Pancreas (tissue), 10 donors: ENCODE measurements around the gene DHRSX. TPM values are rescaled to one million over a fixed set of nuclear protein-coding genes. Genes with fewer than 3 reads are reported as not detected.
"Not testable (repeated sequence)": the region's sequence is repeated elsewhere in the genome, so short reads cannot be mapped to it uniquely, and the experiment has no call there.

Experiments used
- ATAC-seq, 4 donors: fragments of 200-7000 bp; cut with Tn5 transposase; one replicate each; pipeline versions ENCODE4 v1.8.0 to v1.9.1; 2020; ENCODE audit warnings: mild to moderate bottlenecking in 4 of 4, moderate library complexity in 4 of 4
- DNase-seq, 6 donors: peaks; one replicate each; pipeline ENCODE4 v3.0.0-alpha.2; 2020
- FAIRE-seq: peaks from 2 replicates; lab custom pipeline; 2012; peaks lifted over from hg19 to GRCh38; lab: Jason Lieb, UNC
- H3K27ac ChIP-seq, 4 donors: fragments of 200-600 bp; sonication (generic); 1 replicate in 3 of 4; 2 replicates in 1 of 4; pipeline versions ENCODE4 v1.5.0 to v1.8.0; 2020
- H3K27me3 ChIP-seq, 4 donors: fragments of 200-600 bp; one replicate each; pipeline ENCODE4 v1.8.0; 2021
- H3K36me3 ChIP-seq, 3 donors: fragments of 200-600 bp; sonication (generic) in 1 of 3; one replicate each; pipeline versions ENCODE4 v1.5.0 to v1.8.0; 2020 to 2021
- H3K4me1 ChIP-seq, 3 donors: fragments of 200-600 bp; one replicate each; pipeline ENCODE4 v1.8.0; 2021
- H3K4me3 ChIP-seq, 4 donors: fragments of 200-600 bp; sonication (generic) in 2 of 4; one replicate each; pipeline versions ENCODE4 v1.5.0 to v1.8.0; 2020 to 2021
- H3K9me3 ChIP-seq, 4 donors: fragments of 200-600 bp; one replicate each; pipeline ENCODE4 v1.8.0; 2021
- WGBS, 2 donors: extraction: QIAGEN DNeasy Blood & Tissue Kit; methylation state at CpG; one replicate each; pipeline ENCODE4 v1.1.7; 2013; 5-methylcytosine and 5-hydroxymethylcytosine counted together
- intact Hi-C, 3 donors: fragments of 100-400 bp; cut with DNase I; formaldehyde crosslinking; loops; one replicate each; pipeline versions ENCODE4 v1.11.1 to v1.14.2; 2022
- polyA plus RNA-seq, 2 donors: library from polyadenylated mRNA; stranded (reverse); fragments of 200-250 nt; gene quantifications; one replicate each; pipeline ENCODE4 v1.2.3, GENCODE V29; 2013
- total RNA-seq, 6 donors: library from RNA; stranded (reverse); fragmentation: NEBNext Ultra II Directional in 4 of 6; extraction: Animal tissue kit (Norgen Biotek cat#: 25700) in 4 of 6; gene quantifications; one replicate each; pipeline versions ENCODE4 v1.2.1 to v1.2.4, GENCODE V29; 2021 to 2023
- TF ChIP-seq, protein P1 (sequence below), 4 donors: fragments of 200-600 bp; sonication (generic) in 3 of 4; IDR thresholded peaks; one replicate each; pipeline versions ENCODE4 v1.5.0 to v1.8.0; 2021; ENCODE audit warnings: antibody characterized with exemption in 4 of 4
- donor health status: healthy with polysubstance abuse.
- donor health status: DM: no; HTN: no; CAD: no; lungs with moderate emphysema.
- donor health status: DM: no; HTN: no; CAD: no.
- donor health status: control.
- donor health status: control.
- donor health status: Bipolar disorder and iron deficiency.
- donor health status: DM: yes; HTN: yes; CAD: no.
- donor health status: DM: no; HTN: no; CAD: no.
- donor health status: DM: no; HTN: no; CAD: no.
- donor health status: DM: yes; HTN: yes; CAD: no.

The DHRSX gene
- total and polyA plus RNA-seq, 8 donors: 8.1 to 26.5 (median 17.2) TPM

DNA sequence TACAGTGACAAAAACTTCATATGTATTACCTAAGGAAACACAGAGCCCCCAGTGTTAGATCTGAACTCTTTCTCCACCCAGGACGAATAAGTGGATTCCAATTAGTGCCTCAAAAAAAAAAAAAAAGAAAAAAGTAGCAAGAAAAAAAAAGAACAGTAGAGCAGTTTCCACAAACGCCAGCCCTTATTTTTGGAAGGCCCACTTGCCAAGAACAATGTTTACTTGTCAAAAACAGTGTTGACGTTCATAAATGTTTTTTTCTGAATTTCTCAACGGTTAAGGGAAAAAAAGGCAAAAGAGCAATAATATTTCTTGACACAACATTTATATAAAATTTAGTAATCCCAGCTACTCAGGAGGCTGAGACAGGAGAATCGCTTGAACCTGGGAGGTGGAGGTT, 38.7 kb downstream of the DHRSX start:
- H3K27me3 ChIP-seq: no peaks in the 10 kb centered on the region
- H3K27ac ChIP-seq: peak overlapping the region in 1 of 4 donors; percentile 37
- intact Hi-C loops: no loop called here
- no peak overlapping the region for H3K4me3 ChIP-seq
- H3K4me1 ChIP-seq: peaks cover 4 to 14% (median 6%) of the 10 kb centered on the region in 3 donors
- TF ChIP-seq, protein P1, sequence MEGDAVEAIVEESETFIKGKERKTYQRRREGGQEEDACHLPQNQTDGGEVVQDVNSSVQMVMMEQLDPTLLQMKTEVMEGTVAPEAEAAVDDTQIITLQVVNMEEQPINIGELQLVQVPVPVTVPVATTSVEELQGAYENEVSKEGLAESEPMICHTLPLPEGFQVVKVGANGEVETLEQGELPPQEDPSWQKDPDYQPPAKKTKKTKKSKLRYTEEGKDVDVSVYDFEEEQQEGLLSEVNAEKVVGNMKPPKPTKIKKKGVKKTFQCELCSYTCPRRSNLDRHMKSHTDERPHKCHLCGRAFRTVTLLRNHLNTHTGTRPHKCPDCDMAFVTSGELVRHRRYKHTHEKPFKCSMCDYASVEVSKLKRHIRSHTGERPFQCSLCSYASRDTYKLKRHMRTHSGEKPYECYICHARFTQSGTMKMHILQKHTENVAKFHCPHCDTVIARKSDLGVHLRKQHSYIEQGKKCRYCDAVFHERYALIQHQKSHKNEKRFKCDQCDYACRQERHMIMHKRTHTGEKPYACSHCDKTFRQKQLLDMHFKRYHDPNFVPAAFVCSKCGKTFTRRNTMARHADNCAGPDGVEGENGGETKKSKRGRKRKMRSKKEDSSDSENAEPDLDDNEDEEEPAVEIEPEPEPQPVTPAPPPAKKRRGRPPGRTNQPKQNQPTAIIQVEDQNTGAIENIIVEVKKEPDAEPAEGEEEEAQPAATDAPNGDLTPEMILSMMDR (IDR thresholded peaks at IDR 0.05): no peak
- H3K9me3 ChIP-seq: no peaks in the 10 kb centered on the region
- FAIRE-seq (no peak), DNase-seq (no peak), ATAC-seq (peak in 1 of 4 donors; percentile 15)
- WGBS, 2 donors: 22 to 25% methylated on average over 5 of the region's 5 CpGs
- no peaks in the 10 kb centered on the region for H3K36me3 ChIP-seq

DNA sequence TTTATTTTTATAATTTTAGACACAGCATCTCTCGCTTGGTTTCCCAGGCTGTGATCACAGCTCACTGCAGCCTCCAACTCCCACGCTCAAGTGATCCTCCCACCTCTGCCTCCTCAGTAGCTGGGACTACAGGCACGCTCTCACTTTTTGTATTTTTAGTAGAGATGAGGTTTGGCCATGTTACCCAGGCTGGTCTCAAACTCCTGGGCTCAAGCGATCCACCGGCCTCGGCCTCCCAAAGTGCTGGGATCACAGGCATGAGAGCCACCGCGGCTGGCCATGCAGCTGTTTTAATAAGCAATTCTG, 39.1 kb downstream of the DHRSX start:
- WGBS, 2 donors: 69 to 75% methylated on average over 8 of the region's 8 CpGs
- peak overlapping the region in 1 of 4 donors; percentile 37 for H3K27ac ChIP-seq
- intact Hi-C loops: no loop called here

DNA sequence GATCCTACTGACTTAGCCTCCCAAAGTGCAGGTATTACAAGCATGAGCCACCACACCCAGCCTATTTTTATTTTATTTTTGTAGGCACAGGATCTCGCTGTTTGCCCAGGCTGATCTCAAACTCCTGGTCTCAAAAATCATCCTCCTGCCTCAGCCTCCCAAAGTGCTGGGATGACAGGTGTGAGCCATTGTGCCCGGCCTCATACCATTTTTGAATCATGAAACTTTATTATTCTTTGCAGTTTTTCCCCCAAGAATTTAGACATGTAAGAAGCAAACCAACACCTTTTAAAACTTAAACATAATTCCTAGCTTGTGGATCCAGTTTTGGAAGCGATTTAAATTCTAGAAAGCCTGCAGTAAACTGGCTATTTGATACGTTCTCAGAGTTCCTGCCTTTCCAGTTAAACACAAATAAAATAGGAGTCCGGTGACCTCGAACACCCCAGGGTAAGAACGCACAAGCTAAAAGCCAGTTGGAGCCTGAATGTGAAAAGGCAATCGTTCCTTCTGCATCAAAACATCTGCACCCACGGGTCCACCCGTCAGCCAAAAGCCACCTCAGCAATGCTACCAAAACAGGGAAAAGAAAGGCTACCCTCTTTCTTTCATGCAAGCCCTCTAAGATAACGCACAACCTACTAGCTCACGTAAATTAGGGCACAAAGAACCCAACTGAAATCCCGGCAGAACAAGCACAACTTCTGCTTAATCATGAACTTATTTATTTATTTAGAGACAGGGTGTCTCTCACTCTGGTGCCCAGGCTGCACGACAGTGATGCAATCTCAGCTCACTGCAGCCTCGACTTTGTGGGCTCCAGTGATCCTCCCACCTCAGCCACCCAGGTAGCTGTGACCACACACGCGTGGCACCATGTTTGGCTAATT, 39.7 kb downstream of the DHRSX start:
- intact Hi-C loops, DNase-seq, H3K27ac ChIP-seq, H3K9me3 ChIP-seq, H3K36me3 ChIP-seq, H3K27me3 ChIP-seq, FAIRE-seq, H3K4me3 ChIP-seq: not testable (repeated sequence)
- peaks cover 4 to 14% (median 6%) of the 10 kb centered on the region in 3 donors for H3K4me1 ChIP-seq
- ATAC-seq: peak in 2 of 4 donors; percentile 24 to 27
- WGBS, 2 donors: 54 to 68% methylated on average over 17 of the region's 17 CpGs

More for the DNA sequence above, 39.1 kb downstream of the DHRSX start:
- no peaks in the 10 kb centered on the region for H3K36me3 ChIP-seq
- H3K4me1 ChIP-seq: peaks cover 4 to 14% (median 6%) of the 10 kb centered on the region in 3 donors
- TF ChIP-seq, protein P1 (IDR thresholded peaks at IDR 0.05): no peak
- no peak for ATAC-seq
- H3K9me3 ChIP-seq: no peaks in the 10 kb centered on the region
- no peaks in the 10 kb centered on the region for H3K27me3 ChIP-seq
- FAIRE-seq: no peak
- no peak for DNase-seq
- no peak overlapping the region for H3K4me3 ChIP-seq

DNA sequence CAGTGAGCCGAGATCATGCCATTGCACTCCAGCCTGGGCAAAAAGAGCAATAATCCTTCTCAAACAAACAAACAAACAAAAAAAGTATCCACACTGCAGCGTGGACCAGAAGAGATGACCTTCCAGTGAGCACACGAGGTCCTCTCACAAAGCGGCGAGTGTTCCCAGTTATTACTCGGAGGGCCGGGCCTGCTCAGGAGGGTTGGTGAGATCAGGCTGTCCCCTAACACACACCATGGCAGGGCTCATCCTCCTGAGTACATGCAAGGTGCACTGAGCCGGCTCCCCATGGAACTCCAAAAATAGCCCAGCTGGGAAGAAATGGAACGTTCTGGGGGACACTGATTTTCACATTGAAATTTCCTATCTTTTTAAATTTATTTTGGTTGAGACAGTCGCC, 40.7 kb downstream of the DHRSX start:
- H3K4me3 ChIP-seq, H3K36me3 ChIP-seq, H3K27me3 ChIP-seq, H3K9me3 ChIP-seq, DNase-seq, intact Hi-C loops, ATAC-seq, H3K27ac ChIP-seq, FAIRE-seq: not testable (repeated sequence)
- H3K4me1 ChIP-seq: peaks cover 4 to 14% (median 6%) of the 10 kb centered on the region in 3 donors
- WGBS, 2 donors: 93 to 97% methylated on average over 9 to 10 of the region's 10 CpGs

DNA sequence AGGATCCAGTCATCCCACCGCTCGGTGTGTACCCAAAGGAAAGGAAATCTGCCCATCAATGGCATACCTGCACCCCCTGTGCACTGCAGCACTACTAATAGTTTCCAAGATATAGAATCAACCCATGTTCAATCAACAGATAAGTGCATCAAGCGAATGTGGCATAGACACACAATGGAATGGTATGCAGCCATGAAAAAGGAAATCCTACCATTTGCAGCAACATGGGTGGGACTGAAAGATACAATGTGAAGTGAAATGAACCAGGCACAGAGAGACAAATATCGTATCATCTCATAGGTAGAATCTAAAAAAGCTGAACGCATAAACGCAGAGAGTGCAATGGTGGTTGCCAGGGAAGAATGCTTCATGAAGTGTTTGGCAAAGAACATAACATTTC, 42.5 kb downstream of the DHRSX start:
- ATAC-seq (no peak), DNase-seq (no peak), FAIRE-seq (no peak)
- 90 to 98% methylated on average over 6 of the region's 6 CpGs for WGBS, 2 donors
- H3K4me3 ChIP-seq: no peak overlapping the region
- TF ChIP-seq, protein P1 (IDR thresholded peaks at IDR 0.05): no peak
- intact Hi-C loops: no loop called here
- H3K9me3 ChIP-seq: no peaks in the 10 kb centered on the region
- H3K27ac ChIP-seq: no peak overlapping the region
- H3K36me3 ChIP-seq: no peaks in the 10 kb centered on the region
- H3K4me1 ChIP-seq: peaks cover 4 to 14% (median 6%) of the 10 kb centered on the region in 3 donors
- no peaks in the 10 kb centered on the region for H3K27me3 ChIP-seq
